Transverse colon (tissue), 4 donors: ENCODE measurements around the gene TSN.

Experiments
- CTCF ChIP-seq, 5 experiments: fragments of 200-600 bp in 3 of 5; fragments of 450-650 bp in 2 of 5; sonication (generic) in 3 of 5; IDR thresholded peaks; 1 replicate in 2 of 5; 2 replicates in 3 of 5; pipeline ENCODE4 v1.5.1; 2016 to 2017; ENCODE audit warnings: antibody characterized with exemption in 5 of 5, inconsistent platforms in 3 of 5, mild to moderate bottlenecking in 2 of 5, moderate library complexity in 1 of 5
- POLR2A ChIP-seq: fragments of 450-650 bp; IDR thresholded peaks from one replicate; pipeline ENCODE4 v1.6.1; 2016; ENCODE audit warnings: antibody characterized with exemption, mild to moderate bottlenecking, moderate library complexity
- POLR2AphosphoS5 ChIP-seq, 3 donors: sonication (generic); formaldehyde crosslinking; IDR thresholded peaks; one replicate each; pipeline ENCODE4 v1.6.1; 2016; ENCODE audit warnings: antibody characterized with exemption in 3 of 3

- TF ChIP-seq CTCF (IDR thresholded peaks at IDR 0.05): no peak
- TF ChIP-seq POLR2A: no peak
- TF ChIP-seq POLR2AphosphoS5 (IDR thresholded peaks at IDR 0.05): no peak
These were observed 19.9 kb upstream of the TSN start for GRCh38 chr2:121735518-121736074.
